ENCODE measurements around the gene CYCS. TPM values are rescaled to one million over a fixed set of nuclear protein-coding genes. Genes with fewer than 3 reads are reported as not detected.

Gene CYCS
- total and polyA plus RNA-seq, 10 donors = 18.6 to 83.6 (median 51.0) TPM

- H3K27me3 ChIP-seq (replicated peaks in 1 of 7) = no peaks in the 10 kb centered on the region
- 67 to 90% (median 81%) methylated on average over 4 of the region's 4 CpGs for WGBS, 5 donors
- no peaks in the 10 kb centered on the region for H3K9me3 ChIP-seq
- H3K4me3 ChIP-seq = no peak overlapping the region
- intact Hi-C loops (cut with DNase I; ENCODE audit: low total_unique reads) = loop anchor here (5.0 kb wide), 1 partner anchor 279 kb away; no protein-coding TSS in a partner anchor
- H3K27ac ChIP-seq = no peak overlapping the region
- no peaks in the 10 kb centered on the region for H3K36me3 ChIP-seq
- TF ChIP-seq, protein P1, sequence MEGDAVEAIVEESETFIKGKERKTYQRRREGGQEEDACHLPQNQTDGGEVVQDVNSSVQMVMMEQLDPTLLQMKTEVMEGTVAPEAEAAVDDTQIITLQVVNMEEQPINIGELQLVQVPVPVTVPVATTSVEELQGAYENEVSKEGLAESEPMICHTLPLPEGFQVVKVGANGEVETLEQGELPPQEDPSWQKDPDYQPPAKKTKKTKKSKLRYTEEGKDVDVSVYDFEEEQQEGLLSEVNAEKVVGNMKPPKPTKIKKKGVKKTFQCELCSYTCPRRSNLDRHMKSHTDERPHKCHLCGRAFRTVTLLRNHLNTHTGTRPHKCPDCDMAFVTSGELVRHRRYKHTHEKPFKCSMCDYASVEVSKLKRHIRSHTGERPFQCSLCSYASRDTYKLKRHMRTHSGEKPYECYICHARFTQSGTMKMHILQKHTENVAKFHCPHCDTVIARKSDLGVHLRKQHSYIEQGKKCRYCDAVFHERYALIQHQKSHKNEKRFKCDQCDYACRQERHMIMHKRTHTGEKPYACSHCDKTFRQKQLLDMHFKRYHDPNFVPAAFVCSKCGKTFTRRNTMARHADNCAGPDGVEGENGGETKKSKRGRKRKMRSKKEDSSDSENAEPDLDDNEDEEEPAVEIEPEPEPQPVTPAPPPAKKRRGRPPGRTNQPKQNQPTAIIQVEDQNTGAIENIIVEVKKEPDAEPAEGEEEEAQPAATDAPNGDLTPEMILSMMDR (IDR thresholded peaks at IDR 0.05 in 8 of 11, conservative IDR thresholded peaks at IDR 0.05 in 3 of 11) = no peak
- TF ChIP-seq POLR2A (IDR thresholded peaks at IDR 0.05) (no peak), POLR2AphosphoS5 (IDR thresholded peaks at IDR 0.05) (no peak)
- peaks cover 0 to 16% (median 4%) of the 10 kb centered on the region in 6 donors for H3K4me1 ChIP-seq
- DNase-seq = no peak
These were observed 33.3 kb downstream of the CYCS start for GRCh38 chr7:25091779-25092178.

GRCh38 chr7:25091176-25091575 is 33.9 kb downstream of the CYCS start:
- WGBS, 5 donors = 43 to 70% (median 52%) methylated on average over 1 of the region's 1 CpG
- H3K4me3 ChIP-seq = no peak overlapping the region
- H3K9me3 ChIP-seq = no peaks in the 10 kb centered on the region
- no peak overlapping the region for H3K27ac ChIP-seq
- no peaks in the 10 kb centered on the region for H3K36me3 ChIP-seq
- DNase-seq = no peak
- H3K4me1 ChIP-seq = peaks cover 0 to 16% (median 4%) of the 10 kb centered on the region in 6 donors
- H3K27me3 ChIP-seq (replicated peaks in 1 of 7) = no peaks in the 10 kb centered on the region
- TF ChIP-seq POLR2A (IDR thresholded peaks at IDR 0.05) = no peak
- no peak for TF ChIP-seq POLR2AphosphoS5 (IDR thresholded peaks at IDR 0.05)
- TF ChIP-seq, protein P1 (IDR thresholded peaks at IDR 0.05 in 8 of 11, conservative IDR thresholded peaks at IDR 0.05 in 3 of 11) = no peak
- intact Hi-C loops (cut with DNase I; ENCODE audit: low total_unique reads) = loop anchor here (5.0 kb wide), 1 partner anchor 279 kb away; no protein-coding TSS in a partner anchor

DNA sequence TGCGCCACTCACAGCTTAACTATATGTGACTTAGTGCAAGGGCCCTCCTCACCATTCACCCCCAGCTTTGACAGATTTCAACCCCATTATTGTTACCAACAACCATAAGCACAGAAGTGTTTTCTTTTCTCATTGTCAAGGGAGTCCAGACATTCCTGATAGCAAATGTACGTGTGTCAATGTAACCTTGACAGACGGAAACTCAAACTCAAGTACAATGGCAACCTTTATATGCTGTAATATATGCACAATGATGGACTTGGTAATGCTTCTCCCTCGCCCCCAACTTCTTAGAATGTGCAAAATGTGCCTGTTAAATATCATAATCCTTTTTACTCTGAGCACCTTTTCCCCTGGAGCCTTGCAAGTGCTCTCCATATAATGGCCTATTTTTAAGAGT is 34.7 kb downstream of the CYCS start:
- H3K4me1 ChIP-seq = peaks cover 0 to 16% (median 4%) of the 10 kb centered on the region in 6 donors
- DNase-seq = no peak
- H3K27ac ChIP-seq = no peak overlapping the region
- WGBS, 5 donors = 77 to 85% (median 82%) methylated on average over 4 of the region's 4 CpGs
- H3K4me3 ChIP-seq = no peak overlapping the region
- H3K36me3 ChIP-seq = no peaks in the 10 kb centered on the region
- H3K9me3 ChIP-seq = no peaks in the 10 kb centered on the region
- intact Hi-C loops (cut with DNase I; ENCODE audit: low total_unique reads) = loop anchor here (5.0 kb wide), 1 partner anchor 278 kb away; no protein-coding TSS in a partner anchor
- TF ChIP-seq, protein P1 (IDR thresholded peaks at IDR 0.05 in 8 of 11, conservative IDR thresholded peaks at IDR 0.05 in 3 of 11) = no peak
- no peak for TF ChIP-seq POLR2A (IDR thresholded peaks at IDR 0.05)
- TF ChIP-seq POLR2AphosphoS5 (IDR thresholded peaks at IDR 0.05) = no peak
- H3K27me3 ChIP-seq (replicated peaks in 1 of 7) = no peaks in the 10 kb centered on the region

DNA sequence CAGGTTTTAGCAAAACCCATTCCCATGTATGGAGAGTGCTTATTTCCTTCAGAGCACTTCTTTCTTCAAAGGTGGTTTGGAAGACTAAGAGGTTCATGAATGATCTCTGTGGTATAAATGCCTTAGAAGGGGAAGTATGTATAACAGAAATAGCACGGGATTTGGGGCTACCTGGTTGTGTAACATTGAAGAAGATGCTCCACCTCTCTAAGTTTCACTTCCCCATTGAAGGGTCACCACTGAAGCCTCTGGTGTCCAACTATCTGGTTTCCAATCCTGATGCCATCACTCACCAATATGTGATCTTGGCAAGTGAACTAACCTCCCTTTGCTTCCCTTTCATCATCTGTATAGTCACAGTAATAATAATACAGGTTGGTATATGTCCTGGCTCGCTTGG is 37.2 kb downstream of the CYCS start:
- intact Hi-C loops (cut with DNase I; ENCODE audit: low total_unique reads) = no loop called here
- DNase-seq = no peak
- Histone ChIP-seq H3K36me3 (no peaks in the 10 kb centered on the region), H3K9me3 (no peaks in the 10 kb centered on the region), H3K27me3 (replicated peaks in 1 of 7) (no peaks in the 10 kb centered on the region), H3K4me1 (no peaks in the 10 kb centered on the region), H3K27ac (no peak overlapping the region), H3K4me3 (no peak overlapping the region)
- WGBS, 5 donors = 51 to 61% (median 56%) methylated on average over 2 of the region's 2 CpGs
- no peak for TF ChIP-seq POLR2A (IDR thresholded peaks at IDR 0.05)

GRCh38 chr7:25084821-25085220 is 40.2 kb downstream of the CYCS start:
- WGBS, 5 donors = 88 to 97% (median 95%) methylated on average over 2 of the region's 2 CpGs
- no peak overlapping the region for H3K4me3 ChIP-seq
- no peaks in the 10 kb centered on the region for H3K27me3 ChIP-seq (replicated peaks in 1 of 7)
- intact Hi-C loops (cut with DNase I; ENCODE audit: low total_unique reads) = no loop called here
- H3K27ac ChIP-seq = no peak overlapping the region
- no peaks in the 10 kb centered on the region for H3K9me3 ChIP-seq
- TF ChIP-seq, protein P1 (IDR thresholded peaks at IDR 0.05 in 8 of 11, conservative IDR thresholded peaks at IDR 0.05 in 3 of 11) = no peak
- no peak for TF ChIP-seq POLR2A (IDR thresholded peaks at IDR 0.05)
- no peak for TF ChIP-seq POLR2AphosphoS5 (IDR thresholded peaks at IDR 0.05)
- DNase-seq = no peak
- no peaks in the 10 kb centered on the region for H3K36me3 ChIP-seq
- no peaks in the 10 kb centered on the region for H3K4me1 ChIP-seq
